Stimulated activated effector memory CD8-positive, alpha-beta T cell treated with anti-CD3 and anti-CD28 coated beads, Interleukin-12 subunit alpha, Interleukin-12 subunit beta, amount 100 ng/mL, for 72 hours (primary cell): ENCODE measurements around the gene TENM4.
A peak's percentile ranks its signal among the peaks of the same experiment; 100 is the strongest.

ENCODE experiments used
- ATAC-seq: fragments of 150-1000 bp; cut with Tn5 transposase; 2 replicates; pipeline ENCODE4 v1.10.0; 2021
- DNase-seq, 2 donors: peaks; one replicate each; pipeline ENCODE4 v3.0.0; 2021 to 2022; ENCODE audit warnings: low spot score in 2 of 2
- H3K27ac Mint-ChIP-seq: one replicate; pipeline ENCODE4 v1.8.0; 2022; ENCODE audit warnings: mild to moderate bottlenecking, mixed read lengths
- H3K36me3 Mint-ChIP-seq: one replicate; pipeline ENCODE4 v1.8.0; 2022; ENCODE audit warnings: mild to moderate bottlenecking, mixed read lengths
- H3K4me1 Mint-ChIP-seq: one replicate; pipeline ENCODE4 v1.8.0; 2022; ENCODE audit warnings: mixed read lengths
- H3K4me3 Mint-ChIP-seq: one replicate; pipeline ENCODE4 v1.8.0; 2022; ENCODE audit warnings: mild to moderate bottlenecking, mixed read lengths
- H3K9me3 Mint-ChIP-seq: one replicate; pipeline ENCODE4 v1.8.0; 2022; ENCODE audit warnings: mixed read lengths

Gene TENM4

GRCh38 chr11:78662811-78663210, 778.0 kb downstream of the TENM4 start:
- H3K4me1 Mint-ChIP-seq: no peaks in the 10 kb centered on the region
- H3K9me3 Mint-ChIP-seq: no peaks in the 10 kb centered on the region
- ATAC-seq (no peak), DNase-seq (no peak)
- H3K4me3 Mint-ChIP-seq: no peak overlapping the region
- H3K27ac Mint-ChIP-seq: no peak overlapping the region
- H3K36me3 Mint-ChIP-seq: no peaks in the 10 kb centered on the region

GRCh38 chr11:78660471-78660870, 780.4 kb downstream of the TENM4 start:
- no peaks in the 10 kb centered on the region for H3K9me3 Mint-ChIP-seq
- ATAC-seq (no peak), DNase-seq (no peak)
- no peak overlapping the region for H3K4me3 Mint-ChIP-seq
- no peak overlapping the region for H3K27ac Mint-ChIP-seq
- H3K4me1 Mint-ChIP-seq: no peaks in the 10 kb centered on the region
- H3K36me3 Mint-ChIP-seq: no peaks in the 10 kb centered on the region

GRCh38 chr11:78659326-78660270, 781.2 kb downstream of the TENM4 start:
- Mint-ChIP-seq H3K4me1 (no peaks in the 10 kb centered on the region), H3K36me3 (no peaks in the 10 kb centered on the region), H3K9me3 (no peaks in the 10 kb centered on the region), H3K4me3 (no peak overlapping the region), H3K27ac (no peak overlapping the region)
- ATAC-seq: no peak
- DNase-seq: no peak

GRCh38 chr11:78657968-78658839, 782.6 kb downstream of the TENM4 start:
- ATAC-seq (no peak), DNase-seq (no peak)
- Mint-ChIP-seq H3K9me3 (no peaks in the 10 kb centered on the region), H3K4me1 (no peaks in the 10 kb centered on the region), H3K36me3 (no peaks in the 10 kb centered on the region), H3K27ac (no peak overlapping the region), H3K4me3 (no peak overlapping the region)

GRCh38 chr11:78657441-78657840, 783.4 kb downstream of the TENM4 start:
- no peaks in the 10 kb centered on the region for H3K4me1 Mint-ChIP-seq
- H3K4me3 Mint-ChIP-seq: no peak overlapping the region
- ATAC-seq: no peak
- no peak for DNase-seq
- no peak overlapping the region for H3K27ac Mint-ChIP-seq
- no peaks in the 10 kb centered on the region for H3K9me3 Mint-ChIP-seq
- no peaks in the 10 kb centered on the region for H3K36me3 Mint-ChIP-seq

- DNase-seq: no peak
- no peaks in the 10 kb centered on the region for H3K9me3 Mint-ChIP-seq
- H3K4me3 Mint-ChIP-seq: no peak overlapping the region
- no peaks in the 10 kb centered on the region for H3K4me1 Mint-ChIP-seq
- H3K36me3 Mint-ChIP-seq: no peaks in the 10 kb centered on the region
- H3K27ac Mint-ChIP-seq: no peak overlapping the region
- ATAC-seq: no peak
These were observed 783.8 kb downstream of the TENM4 start for GRCh38 chr11:78656984-78657383.

- Mint-ChIP-seq H3K9me3 (no peaks in the 10 kb centered on the region), H3K36me3 (no peaks in the 10 kb centered on the region), H3K27ac (no peak overlapping the region), H3K4me3 (no peak overlapping the region), H3K4me1 (peaks cover 5% of the 10 kb centered on the region)
- ATAC-seq (no peak), DNase-seq (no peak)
These were observed 784.5 kb downstream of the TENM4 start for GRCh38 chr11:78656327-78656726.

GRCh38 chr11:78655561-78655960, 785.3 kb downstream of the TENM4 start:
- DNase-seq (no peak), ATAC-seq (no peak)
- Mint-ChIP-seq H3K4me1 (peaks cover 10% of the 10 kb centered on the region), H3K36me3 (no peaks in the 10 kb centered on the region), H3K27ac (no peak overlapping the region), H3K4me3 (no peak overlapping the region), H3K9me3 (no peaks in the 10 kb centered on the region)

GRCh38 chr11:78654866-78655265, 786.0 kb downstream of the TENM4 start:
- H3K4me1 Mint-ChIP-seq: peaks cover 10% of the 10 kb centered on the region
- DNase-seq: no peak
- H3K27ac Mint-ChIP-seq: no peak overlapping the region
- ATAC-seq: no peak
- H3K36me3 Mint-ChIP-seq: no peaks in the 10 kb centered on the region
- H3K9me3 Mint-ChIP-seq: no peaks in the 10 kb centered on the region
- H3K4me3 Mint-ChIP-seq: no peak overlapping the region

- H3K4me3 Mint-ChIP-seq: no peak overlapping the region
- H3K9me3 Mint-ChIP-seq: no peaks in the 10 kb centered on the region
- no peak overlapping the region for H3K27ac Mint-ChIP-seq
- peaks cover 10% of the 10 kb centered on the region for H3K4me1 Mint-ChIP-seq
- DNase-seq: no peak
- ATAC-seq: no peak
- no peaks in the 10 kb centered on the region for H3K36me3 Mint-ChIP-seq
These were observed 786.8 kb downstream of the TENM4 start for GRCh38 chr11:78654071-78654470.

- Mint-ChIP-seq H3K27ac (no peak overlapping the region), H3K36me3 (no peaks in the 10 kb centered on the region), H3K9me3 (no peaks in the 10 kb centered on the region), H3K4me1 (peaks cover 10% of the 10 kb centered on the region), H3K4me3 (no peak overlapping the region)
- DNase-seq (no peak), ATAC-seq (no peak)
These were observed 787.4 kb downstream of the TENM4 start for GRCh38 chr11:78653294-78653909.

- Mint-ChIP-seq H3K36me3 (no peaks in the 10 kb centered on the region), H3K4me3 (no peak overlapping the region), H3K27ac (no peak overlapping the region), H3K9me3 (no peaks in the 10 kb centered on the region), H3K4me1 (peaks cover 10% of the 10 kb centered on the region)
- ATAC-seq: no peak
- no peak for DNase-seq
These were observed 788.0 kb downstream of the TENM4 start for GRCh38 chr11:78652843-78653239.

- DNase-seq (no peak), ATAC-seq (peak; percentile 73)
- H3K36me3 Mint-ChIP-seq: no peaks in the 10 kb centered on the region
- no peak overlapping the region for H3K27ac Mint-ChIP-seq
- no peaks in the 10 kb centered on the region for H3K9me3 Mint-ChIP-seq
- no peak overlapping the region for H3K4me3 Mint-ChIP-seq
- H3K4me1 Mint-ChIP-seq: peaks cover 10% of the 10 kb centered on the region
These were observed 788.6 kb downstream of the TENM4 start for GRCh38 chr11:78651923-78652842.

GRCh38 chr11:78651136-78651775, 789.6 kb downstream of the TENM4 start:
- Mint-ChIP-seq H3K9me3 (no peaks in the 10 kb centered on the region), H3K27ac (no peak overlapping the region), H3K36me3 (no peaks in the 10 kb centered on the region), H3K4me1 (peaks cover 10% of the 10 kb centered on the region), H3K4me3 (no peak overlapping the region)
- ATAC-seq (no peak), DNase-seq (peak in 1 of 2 donors; percentile 41)
